NCI-H2227 (cell line): Measurements from ENCODE around the gene RLN2.
"Not testable (repeated sequence)": the region's sequence is repeated elsewhere in the genome, so short reads cannot be mapped to it uniquely, and the experiment has no call there.

ENCODE experiments used
- DNase-seq: peaks from one replicate; lab custom pipeline; 2025; ENCODE audit not compliant: unreplicated experiment; lab: John Stamatoyannopoulos, UW

Gene RLN2

GRCh38 chr9:5303840-5304795 lies at the start of gene RLN2:
Gene RLN2 (minus strand): TSS chr9:5304716. CDS start chr9:5304580, 136 bp downstream.
- not testable (repeated sequence) for DNase-seq

- DNase-seq = no peak
Measured at GRCh38 chr9:5354184-5354583, 49.7 kb upstream of the RLN2 start.

- no peak for DNase-seq
Measured at GRCh38 chr9:5352637-5353248, 48.2 kb upstream of the RLN2 start.

- DNase-seq = not testable (repeated sequence)
Measured at GRCh38 chr9:5338992-5339981, 34.8 kb upstream of the RLN2 start, which contains the start of gene RLN1. Gene RLN1 (minus strand): TSS chr9:5339876. CDS start chr9:5339746, 130 bp downstream.

- no peak for DNase-seq
Measured at GRCh38 chr9:5336688-5337087, 32.2 kb upstream of the RLN2 start.

GRCh38 chr9:5331276-5331675 lies 26.8 kb upstream of the RLN2 start:
- DNase-seq = not testable (repeated sequence)

- DNase-seq = peak; percentile 86
Measured at GRCh38 chr9:5326893-5327548, 22.5 kb upstream of the RLN2 start.

GRCh38 chr9:5326187-5326586 lies 21.7 kb upstream of the RLN2 start:
- no peak for DNase-seq

- not testable (repeated sequence) for DNase-seq
Measured at GRCh38 chr9:5321601-5322000, 17.1 kb upstream of the RLN2 start.

- no peak for DNase-seq
Measured at GRCh38 chr9:5321058-5321457, 16.5 kb upstream of the RLN2 start.

GRCh38 chr9:5316406-5316805 lies 11.9 kb upstream of the RLN2 start:
- not testable (repeated sequence) for DNase-seq

GRCh38 chr9:5315187-5315923 lies 10.8 kb upstream of the RLN2 start:
- no peak for DNase-seq

- no peak for DNase-seq
Measured at GRCh38 chr9:5310851-5311250, 6.3 kb upstream of the RLN2 start.

GRCh38 chr9:5305741-5306140 lies 1.2 kb upstream of the RLN2 start:
- DNase-seq = no peak

GRCh38 chr9:5301544-5301943 lies 3.0 kb downstream of the RLN2 start:
- no peak for DNase-seq

- DNase-seq = no peak
Measured at GRCh38 chr9:5292141-5292540, 12.4 kb downstream of the RLN2 start.

GRCh38 chr9:5288591-5288990 lies 15.9 kb downstream of the RLN2 start:
- DNase-seq = no peak

GRCh38 chr9:5286262-5286661 lies 18.3 kb downstream of the RLN2 start:
- no peak for DNase-seq

- DNase-seq = no peak
Measured at GRCh38 chr9:5278486-5278885, 26.0 kb downstream of the RLN2 start.

GRCh38 chr9:5274770-5275169 lies 29.7 kb downstream of the RLN2 start:
- DNase-seq = no peak
